ENCODE measurements around the gene CTNNB1.

The CTNNB1 gene

GRCh38 chr3:41192885-41193284 lies 6.4 kb upstream of the CTNNB1 start:
- H3K27me3 ChIP-seq (ENCODE audit: insufficient read depth, low read depth, severe bottlenecking), result no peaks in the 10 kb centered on the region
- TF ChIP-seq, protein P1, sequence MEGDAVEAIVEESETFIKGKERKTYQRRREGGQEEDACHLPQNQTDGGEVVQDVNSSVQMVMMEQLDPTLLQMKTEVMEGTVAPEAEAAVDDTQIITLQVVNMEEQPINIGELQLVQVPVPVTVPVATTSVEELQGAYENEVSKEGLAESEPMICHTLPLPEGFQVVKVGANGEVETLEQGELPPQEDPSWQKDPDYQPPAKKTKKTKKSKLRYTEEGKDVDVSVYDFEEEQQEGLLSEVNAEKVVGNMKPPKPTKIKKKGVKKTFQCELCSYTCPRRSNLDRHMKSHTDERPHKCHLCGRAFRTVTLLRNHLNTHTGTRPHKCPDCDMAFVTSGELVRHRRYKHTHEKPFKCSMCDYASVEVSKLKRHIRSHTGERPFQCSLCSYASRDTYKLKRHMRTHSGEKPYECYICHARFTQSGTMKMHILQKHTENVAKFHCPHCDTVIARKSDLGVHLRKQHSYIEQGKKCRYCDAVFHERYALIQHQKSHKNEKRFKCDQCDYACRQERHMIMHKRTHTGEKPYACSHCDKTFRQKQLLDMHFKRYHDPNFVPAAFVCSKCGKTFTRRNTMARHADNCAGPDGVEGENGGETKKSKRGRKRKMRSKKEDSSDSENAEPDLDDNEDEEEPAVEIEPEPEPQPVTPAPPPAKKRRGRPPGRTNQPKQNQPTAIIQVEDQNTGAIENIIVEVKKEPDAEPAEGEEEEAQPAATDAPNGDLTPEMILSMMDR (IDR thresholded peaks at IDR 0.05; ENCODE audit: low read depth, low read length), result no peak
- no peak overlapping the region for H3K4me3 ChIP-seq (ENCODE audit: low read depth, low read length)
- DNase-seq, result no peak
- H3K27ac ChIP-seq, result no peak overlapping the region
- no peaks in the 10 kb centered on the region for H3K36me3 ChIP-seq
- no peaks in the 10 kb centered on the region for H3K9me3 ChIP-seq (ENCODE audit: severe bottlenecking)

DNA sequence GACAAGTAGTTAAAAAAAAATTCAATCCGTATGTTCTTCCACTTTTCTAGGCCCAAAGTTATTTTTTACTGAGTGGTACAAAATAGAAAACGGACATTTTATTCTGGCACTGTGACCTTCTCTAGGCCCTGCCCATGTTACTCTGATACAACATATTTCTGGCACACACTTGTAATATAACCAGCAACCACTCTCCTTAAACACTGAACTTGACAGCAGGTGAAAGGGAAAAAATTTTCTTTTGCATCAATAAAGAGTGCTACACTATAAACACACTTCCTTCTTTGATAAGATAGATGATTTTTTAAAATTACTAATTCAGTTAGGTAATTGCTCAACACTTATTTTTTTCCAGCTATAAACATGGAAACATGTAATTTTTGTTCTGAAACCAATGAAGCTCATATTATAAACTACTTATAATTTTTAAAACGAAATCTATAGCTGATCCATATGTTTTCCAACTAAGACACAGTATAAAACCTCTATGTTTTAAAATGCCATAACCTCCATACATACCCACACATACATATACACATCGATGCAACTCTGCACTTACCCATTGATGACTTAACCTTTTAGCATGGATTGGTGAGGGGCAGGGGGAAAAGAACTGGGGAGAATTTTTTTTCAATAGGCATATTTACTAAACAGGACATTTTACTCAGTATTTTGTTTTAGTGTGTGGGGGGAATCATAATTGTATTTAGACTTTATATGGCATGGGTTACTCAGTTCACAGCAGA lies 5.3 kb upstream of the CTNNB1 start:
- H3K27ac ChIP-seq, result no peak overlapping the region
- no peaks in the 10 kb centered on the region for H3K9me3 ChIP-seq (ENCODE audit: severe bottlenecking)
- TF ChIP-seq, protein P1 (IDR thresholded peaks at IDR 0.05; ENCODE audit: low read depth, low read length), result no peak
- DNase-seq, result no peak
- H3K4me3 ChIP-seq (ENCODE audit: low read depth, low read length), result no peak overlapping the region
- H3K27me3 ChIP-seq (ENCODE audit: insufficient read depth, low read depth, severe bottlenecking), result no peaks in the 10 kb centered on the region
- H3K36me3 ChIP-seq, result no peaks in the 10 kb centered on the region

GRCh38 chr3:41194701-41195100 lies 4.6 kb upstream of the CTNNB1 start:
- TF ChIP-seq, protein P1 (IDR thresholded peaks at IDR 0.05; ENCODE audit: low read depth, low read length), result no peak
- Histone ChIP-seq H3K36me3 (peaks cover 2% of the 10 kb centered on the region; the same call in 1 of the 2 replicates), H3K9me3 (ENCODE audit: severe bottlenecking) (no peaks in the 10 kb centered on the region), H3K27ac (no peak overlapping the region), H3K27me3 (ENCODE audit: insufficient read depth, low read depth, severe bottlenecking) (no peaks in the 10 kb centered on the region), H3K4me3 (ENCODE audit: low read depth, low read length) (no peak overlapping the region)
- no peak for DNase-seq

DNA sequence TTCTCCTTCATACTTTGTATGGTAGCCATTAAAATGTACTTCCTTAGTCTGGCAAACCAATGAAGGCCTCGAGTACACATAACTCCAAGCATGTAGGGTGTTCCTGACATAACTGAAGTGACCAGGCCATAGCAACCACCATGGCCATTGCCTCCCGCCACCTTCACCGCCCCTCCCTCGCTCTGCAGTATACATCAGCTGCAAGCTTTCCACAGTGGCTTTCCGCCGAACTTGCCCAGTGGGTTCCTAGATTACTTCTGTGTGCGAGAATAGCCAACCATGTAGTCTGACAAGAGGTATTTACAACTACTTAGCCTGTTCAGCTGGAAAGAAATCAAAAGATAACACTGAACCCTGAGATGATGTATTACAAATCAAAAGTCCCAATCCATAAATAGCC lies 3.4 kb upstream of the CTNNB1 start:
- Histone ChIP-seq H3K27me3 (ENCODE audit: insufficient read depth, low read depth, severe bottlenecking) (no peaks in the 10 kb centered on the region), H3K36me3 (peaks cover 2% of the 10 kb centered on the region), H3K9me3 (ENCODE audit: severe bottlenecking) (no peaks in the 10 kb centered on the region), H3K4me3 (ENCODE audit: low read depth, low read length) (no peak overlapping the region), H3K27ac (no peak overlapping the region)
- TF ChIP-seq, protein P1 (IDR thresholded peaks at IDR 0.05; ENCODE audit: low read depth, low read length), result no peak
- no peak for DNase-seq

DNA sequence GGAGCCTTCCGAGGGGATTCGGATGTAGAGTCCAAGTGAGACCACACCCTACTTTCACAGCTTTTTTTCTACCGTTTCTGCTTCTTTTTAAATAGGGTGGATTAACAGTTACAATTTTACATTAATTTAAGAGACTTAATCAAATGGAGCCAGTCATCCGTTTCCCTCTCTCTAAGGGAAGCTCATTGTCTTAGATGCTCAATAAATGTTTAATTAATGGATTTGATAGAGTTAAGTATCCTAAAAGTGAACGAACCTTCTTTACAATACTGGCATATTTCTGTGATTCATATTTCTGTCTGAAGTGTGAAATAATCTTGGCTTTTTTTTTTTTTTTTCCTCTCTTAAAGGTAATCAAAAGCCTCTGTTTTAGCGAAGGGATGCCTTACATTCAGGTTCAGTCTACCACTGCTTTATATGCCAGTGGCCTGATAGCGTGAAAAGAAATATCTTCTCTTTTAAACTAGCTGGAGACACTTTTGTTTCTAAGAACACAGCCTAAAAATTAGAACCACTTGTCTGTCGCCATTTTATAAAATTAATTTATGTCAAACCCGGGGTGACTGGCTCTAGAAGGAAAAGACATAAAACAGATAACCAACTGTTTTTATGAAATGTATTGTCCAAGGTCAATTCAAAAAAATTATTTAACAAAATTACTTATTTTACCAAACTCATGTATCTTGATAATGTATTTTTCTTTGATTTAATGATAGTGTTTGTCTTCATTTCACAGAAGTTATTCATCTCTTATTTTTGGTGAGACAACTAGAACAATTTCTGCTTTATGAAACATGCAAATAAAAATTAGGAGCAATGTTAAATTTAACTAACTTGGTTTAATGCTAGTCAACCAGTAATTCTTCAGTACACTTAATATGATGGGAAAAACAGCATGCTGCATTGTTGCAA lies 2.5 kb upstream of the CTNNB1 start:
- no peaks in the 10 kb centered on the region for H3K27me3 ChIP-seq (ENCODE audit: insufficient read depth, low read depth, severe bottlenecking)
- H3K4me3 ChIP-seq (ENCODE audit: low read depth, low read length), result no peak overlapping the region
- no peak overlapping the region for H3K27ac ChIP-seq
- DNase-seq, result no peak
- TF ChIP-seq, protein P1 (IDR thresholded peaks at IDR 0.05; ENCODE audit: low read depth, low read length), result no peak
- peaks cover 2% of the 10 kb centered on the region for H3K36me3 ChIP-seq
- H3K9me3 ChIP-seq (ENCODE audit: severe bottlenecking), result no peaks in the 10 kb centered on the region

Data from WERI-Rb-1 (cell line).